Liver (tissue), 9 donors: Measurements from ENCODE around the gene PNLIPRP2. TPM values are rescaled to one million over a fixed set of nuclear protein-coding genes. Genes with fewer than 3 reads are reported as not detected.

Source experiments
- DNase-seq: peaks from one replicate; pipeline ENCODE4 v3.0.0-alpha.2; 2017; ENCODE audit warnings: low spot score
- H3K27ac ChIP-seq, 2 donors: one replicate each; pipeline ENCODE4 v1.7.0; 2013; ENCODE audit warnings: inconsistent platforms in 2 of 2, low read length in 2 of 2, control low read depth in 1 of 2, low read depth in 1 of 2, mild to moderate bottlenecking in 1 of 2
- H3K27me3 ChIP-seq, 4 donors: one replicate each; pipeline versions ENCODE4 v1.6.1 to v1.7.0; 2013; ENCODE audit warnings: low read length in 3 of 4, inconsistent platforms in 1 of 4, mild to moderate bottlenecking in 1 of 4, moderate library complexity in 1 of 4; ENCODE audit not compliant: control insufficient read depth in 4 of 4, insufficient read depth in 4 of 4
- H3K36me3 ChIP-seq, 4 donors: one replicate each; pipeline versions ENCODE4 v1.6.1 to v1.7.0; 2013; ENCODE audit warnings: low read length in 3 of 4, mild to moderate bottlenecking in 3 of 4, low read depth in 1 of 4, moderate library complexity in 1 of 4; ENCODE audit not compliant: control insufficient read depth in 4 of 4, insufficient read depth in 3 of 4
- H3K4me1 ChIP-seq, 4 donors: one replicate each; pipeline versions ENCODE4 v1.6.1 to v1.7.0; 2013; ENCODE audit warnings: low read length in 3 of 4, mild to moderate bottlenecking in 3 of 4, moderate library complexity in 1 of 4; ENCODE audit not compliant: control insufficient read depth in 4 of 4, insufficient read depth in 4 of 4
- H3K4me3 ChIP-seq, 3 donors: one replicate each; pipeline versions ENCODE4 v1.6.1 to v1.7.0; 2013; ENCODE audit warnings: low read length in 3 of 3, control low read depth in 1 of 3, low read depth in 1 of 3, mild to moderate bottlenecking in 1 of 3
- H3K9ac ChIP-seq, 2 donors: one replicate each; pipeline ENCODE4 v1.7.0; 2013; ENCODE audit warnings: low read length in 2 of 2, mild to moderate bottlenecking in 2 of 2, moderate library complexity in 2 of 2, control low read depth in 1 of 2, low read depth in 1 of 2
- H3K9me3 ChIP-seq, 4 donors: one replicate each; pipeline versions ENCODE4 v1.6.1 to v1.7.0; 2013; ENCODE audit warnings: low read length in 3 of 4; ENCODE audit not compliant: control insufficient read depth in 4 of 4
- ATF3 ChIP-seq: IDR thresholded peaks from 2 replicates; pipeline ENCODE4 v1.6.1; 2016; ENCODE audit warnings: antibody characterized with exemption
- EGR1 ChIP-seq, 2 donors: IDR thresholded peaks; 2 replicates each; pipeline ENCODE4 v1.6.1; 2016 to 2018; ENCODE audit warnings: antibody characterized with exemption in 2 of 2, low read depth in 2 of 2
- FOXA1 ChIP-seq: IDR thresholded peaks from 2 replicates; pipeline ENCODE4 v1.6.1; 2016; ENCODE audit warnings: antibody characterized with exemption
- FOXA2 ChIP-seq: IDR thresholded peaks from 2 replicates; pipeline ENCODE4 v1.6.1; 2016; ENCODE audit warnings: antibody characterized with exemption
- GABPA ChIP-seq, 2 donors: IDR thresholded peaks in 1 of 2; conservative IDR thresholded peaks in 1 of 2; 2 replicates each; pipeline ENCODE4 v1.6.1; 2016; ENCODE audit warnings: antibody characterized with exemption in 2 of 2, mild to moderate bottlenecking in 1 of 2, moderate library complexity in 1 of 2
- HNF4A ChIP-seq, 2 donors: conservative IDR thresholded peaks; 2 replicates each; pipeline ENCODE4 v1.6.1; 2016; ENCODE audit warnings: antibody characterized with exemption in 2 of 2, mild to moderate bottlenecking in 2 of 2
- HNF4G ChIP-seq: IDR thresholded peaks from 2 replicates; pipeline ENCODE4 v1.6.1; 2016; ENCODE audit warnings: antibody characterized with exemption
- JUND ChIP-seq, 2 donors: IDR thresholded peaks; 2 replicates each; pipeline ENCODE4 v1.6.1; 2016; ENCODE audit warnings: antibody characterized with exemption in 2 of 2
- NR2F2 ChIP-seq: IDR thresholded peaks from 2 replicates; pipeline ENCODE4 v1.6.1; 2016; ENCODE audit warnings: antibody characterized with exemption
- RAD21 ChIP-seq, 2 donors: IDR thresholded peaks; 2 replicates each; pipeline ENCODE4 v1.6.1; 2016; ENCODE audit warnings: antibody characterized with exemption in 2 of 2, mild to moderate bottlenecking in 2 of 2
- REST ChIP-seq: IDR thresholded peaks from 2 replicates; pipeline ENCODE4 v1.6.1; 2016; ENCODE audit warnings: antibody characterized with exemption, mild to moderate bottlenecking
- RXRA ChIP-seq, 2 donors: IDR thresholded peaks; 2 replicates each; pipeline ENCODE4 v1.6.1; 2017 to 2018; ENCODE audit warnings: antibody characterized with exemption in 2 of 2, mild to moderate bottlenecking in 1 of 2
- SP1 ChIP-seq: IDR thresholded peaks from 2 replicates; pipeline ENCODE4 v1.6.1; 2018; ENCODE audit warnings: antibody characterized with exemption, mild to moderate bottlenecking
- TAF1 ChIP-seq: conservative IDR thresholded peaks from 2 replicates; pipeline ENCODE4 v1.6.1; 2016; ENCODE audit warnings: antibody characterized with exemption, mild to moderate bottlenecking
- YY1 ChIP-seq: IDR thresholded peaks from 2 replicates; pipeline ENCODE4 v1.6.1; 2016; ENCODE audit warnings: antibody characterized with exemption, mild to moderate bottlenecking
- ZBTB33 ChIP-seq: IDR thresholded peaks from 2 replicates; pipeline ENCODE4 v1.6.1; 2016; ENCODE audit warnings: antibody characterized with exemption
- WGBS: extraction: QIAGEN DNeasy Blood & Tissue Kit; methylation state at CpG from one replicate; pipeline ENCODE4 v1.1.7; 2013; 5-methylcytosine and 5-hydroxymethylcytosine counted together
- polyA plus RNA-seq, 2 donors: library from polyadenylated mRNA; stranded (reverse) in 1 of 2; unstranded in 1 of 2; fragments of 200-250 nt in 1 of 2; fragments of >200 nt in 1 of 2; fragmentation: Nextera tagmentation in 1 of 2; extraction: Ambion mirVana in 1 of 2; gene quantifications; one replicate each; pipeline versions ENCODE4 v1.2.1 to v1.2.3, GENCODE V29; 2013 to 2015
- total RNA-seq, 2 donors: library from RNA; depleted of rRNA; stranded (reverse); fragments of >200 nt; gene quantifications; one replicate each; pipeline ENCODE4 v1.2.3, GENCODE V29; 2014
- TF ChIP-seq, protein P1 (sequence below): IDR thresholded peaks from 2 replicates; pipeline ENCODE4 v1.6.1; 2016; ENCODE audit warnings: antibody characterized with exemption
- TF ChIP-seq, protein P2 (sequence below): fragments of 150-350 bp; IDR thresholded peaks from 2 replicates; pipeline ENCODE4 v1.5.1; 2017; ENCODE audit warnings: improper control_type of control experiment, low read depth, low read length; ENCODE audit not compliant: missing input control
- donor health status: healthy.
- donor health status: healthy.
- donor health status: healthy.
- donor health status: healthy.
- donor health status: healthy.

Gene PNLIPRP2
- total and polyA plus RNA-seq, 4 donors = not detected

DNA sequence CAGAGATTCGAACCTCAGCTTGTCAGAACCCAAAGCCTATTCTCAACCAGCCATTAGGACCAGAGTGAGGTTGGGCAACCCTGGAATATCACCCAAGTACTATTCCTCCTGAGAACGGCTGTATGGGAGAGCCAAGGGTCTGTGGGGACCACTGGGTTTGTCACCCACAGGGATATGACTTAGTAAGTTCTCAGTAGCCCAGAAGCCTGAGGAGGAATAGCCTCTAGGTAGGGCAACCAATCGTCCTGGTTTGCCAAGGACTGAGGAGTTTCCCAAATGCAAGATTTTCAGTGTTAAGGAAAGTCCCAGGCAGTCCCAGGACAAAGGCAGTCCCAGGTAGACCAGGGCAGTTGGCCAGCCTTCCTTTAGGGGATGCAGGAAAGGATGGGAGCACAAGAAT lies 46.7 kb downstream of the PNLIPRP2 start:
- DNase-seq = no peak
- Histone ChIP-seq H3K4me3 (no peak overlapping the region), H3K27ac (no peak overlapping the region), H3K9ac (no peak overlapping the region), H3K36me3 (no peaks in the 10 kb centered on the region), H3K4me1 (no peaks in the 10 kb centered on the region), H3K27me3 (peaks cover 0 to 2% (median under 1%) of the 10 kb centered on the region in 4 donors), H3K9me3 (no peaks in the 10 kb centered on the region)
- WGBS = 87% methylated on average over 3 of the region's 3 CpGs
- TF ChIP-seq HNF4G (no peak), HNF4A (conservative IDR thresholded peaks at IDR 0.05) (no peak), FOXA2 (no peak), YY1 (no peak), RXRA (IDR thresholded peaks at IDR 0.05) (no peak), ATF3 (no peak), SP1 (no peak), JUND (IDR thresholded peaks at IDR 0.05) (no peak), ZBTB33 (no peak), GABPA (IDR thresholded peaks at IDR 0.05 in 1 of 2, conservative IDR thresholded peaks at IDR 0.05 in 1 of 2) (no peak), NR2F2 (no peak), TAF1 (no peak), FOXA1 (no peak), RAD21 (IDR thresholded peaks at IDR 0.05) (no peak), REST (no peak), EGR1 (IDR thresholded peaks at IDR 0.05; ENCODE audit: low read depth in 2 of 2) (no peak)
- TF ChIP-seq, protein P1, sequence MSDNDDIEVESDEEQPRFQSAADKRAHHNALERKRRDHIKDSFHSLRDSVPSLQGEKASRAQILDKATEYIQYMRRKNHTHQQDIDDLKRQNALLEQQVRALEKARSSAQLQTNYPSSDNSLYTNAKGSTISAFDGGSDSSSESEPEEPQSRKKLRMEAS = no peak
- TF ChIP-seq, protein P2, sequence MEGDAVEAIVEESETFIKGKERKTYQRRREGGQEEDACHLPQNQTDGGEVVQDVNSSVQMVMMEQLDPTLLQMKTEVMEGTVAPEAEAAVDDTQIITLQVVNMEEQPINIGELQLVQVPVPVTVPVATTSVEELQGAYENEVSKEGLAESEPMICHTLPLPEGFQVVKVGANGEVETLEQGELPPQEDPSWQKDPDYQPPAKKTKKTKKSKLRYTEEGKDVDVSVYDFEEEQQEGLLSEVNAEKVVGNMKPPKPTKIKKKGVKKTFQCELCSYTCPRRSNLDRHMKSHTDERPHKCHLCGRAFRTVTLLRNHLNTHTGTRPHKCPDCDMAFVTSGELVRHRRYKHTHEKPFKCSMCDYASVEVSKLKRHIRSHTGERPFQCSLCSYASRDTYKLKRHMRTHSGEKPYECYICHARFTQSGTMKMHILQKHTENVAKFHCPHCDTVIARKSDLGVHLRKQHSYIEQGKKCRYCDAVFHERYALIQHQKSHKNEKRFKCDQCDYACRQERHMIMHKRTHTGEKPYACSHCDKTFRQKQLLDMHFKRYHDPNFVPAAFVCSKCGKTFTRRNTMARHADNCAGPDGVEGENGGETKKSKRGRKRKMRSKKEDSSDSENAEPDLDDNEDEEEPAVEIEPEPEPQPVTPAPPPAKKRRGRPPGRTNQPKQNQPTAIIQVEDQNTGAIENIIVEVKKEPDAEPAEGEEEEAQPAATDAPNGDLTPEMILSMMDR = no peak
